Measurements from ENCODE around the gene ZMYND8.
A peak's percentile ranks its signal among the peaks of the same experiment; 100 is the strongest.
"Not testable (repeated sequence)": the region's sequence is repeated elsewhere in the genome, so short reads cannot be mapped to it uniquely, and the experiment has no call there.

The ZMYND8 gene

DNA sequence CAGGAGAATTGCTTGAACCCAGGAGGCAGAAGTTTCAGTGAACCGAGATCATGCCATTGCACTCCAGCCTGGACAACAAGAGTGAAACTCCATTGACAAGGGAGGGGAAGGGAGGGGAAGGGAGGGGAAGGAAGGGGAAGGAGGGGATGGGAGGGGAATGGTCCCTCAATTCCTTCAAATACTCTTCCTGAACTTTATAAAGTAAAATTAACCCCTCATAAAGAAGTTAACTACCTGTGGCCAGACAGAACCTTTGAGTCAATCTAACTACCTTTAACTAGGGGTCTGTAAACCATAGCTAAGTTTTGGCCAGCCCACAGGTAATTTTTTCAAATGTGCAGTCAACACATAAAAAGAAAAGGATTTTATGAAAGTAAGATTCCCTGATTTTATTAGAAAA is 131.0 kb downstream of the ZMYND8 start:
- DNase-seq (ENCODE audit: low spot score): no peak

DNA sequence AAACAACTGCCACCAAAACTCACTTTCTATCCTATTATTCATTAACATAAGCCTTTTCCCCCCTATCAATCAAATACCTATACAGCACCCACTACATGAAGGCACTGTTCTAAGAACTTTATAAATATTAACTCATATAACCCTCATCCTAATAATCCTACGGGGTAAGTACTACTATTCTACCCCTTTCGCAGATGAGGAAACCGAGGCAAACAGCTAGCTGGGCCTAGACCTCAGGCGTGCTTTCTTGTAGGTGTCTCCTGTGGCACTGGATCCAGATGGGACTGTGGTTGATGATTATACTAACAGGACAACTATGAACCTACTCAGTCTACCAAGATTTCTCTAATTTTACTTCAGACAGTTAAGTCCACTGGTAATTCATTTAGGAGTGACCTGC is 131.6 kb downstream of the ZMYND8 start:
- DNase-seq (ENCODE audit: low spot score): no peak

DNA sequence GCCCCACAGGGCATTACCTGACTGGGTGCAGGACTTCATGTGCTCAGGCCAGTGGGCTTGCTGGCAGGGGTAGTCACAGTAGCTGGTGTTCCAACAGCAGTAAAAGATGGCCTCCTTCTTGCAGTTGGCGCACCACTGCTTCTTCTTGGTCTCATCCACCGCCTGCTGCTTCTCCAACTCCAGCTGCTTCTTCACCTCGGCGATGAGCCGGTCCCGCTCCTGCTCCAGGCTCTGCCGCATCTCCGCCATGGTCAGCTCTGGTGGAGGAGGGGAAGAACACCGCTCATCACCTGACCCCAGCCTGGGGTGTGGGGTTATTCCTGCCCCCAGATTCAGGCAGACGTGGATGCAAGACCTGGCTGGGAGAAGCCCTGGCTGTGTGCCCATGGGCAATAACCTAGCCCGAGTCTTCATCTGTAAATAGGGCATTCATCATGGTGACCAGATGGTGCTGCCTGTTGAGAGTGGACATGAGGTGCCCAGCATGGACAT is 132.2 kb downstream of the ZMYND8 start:
- DNase-seq (ENCODE audit: low spot score): no peak

DNA sequence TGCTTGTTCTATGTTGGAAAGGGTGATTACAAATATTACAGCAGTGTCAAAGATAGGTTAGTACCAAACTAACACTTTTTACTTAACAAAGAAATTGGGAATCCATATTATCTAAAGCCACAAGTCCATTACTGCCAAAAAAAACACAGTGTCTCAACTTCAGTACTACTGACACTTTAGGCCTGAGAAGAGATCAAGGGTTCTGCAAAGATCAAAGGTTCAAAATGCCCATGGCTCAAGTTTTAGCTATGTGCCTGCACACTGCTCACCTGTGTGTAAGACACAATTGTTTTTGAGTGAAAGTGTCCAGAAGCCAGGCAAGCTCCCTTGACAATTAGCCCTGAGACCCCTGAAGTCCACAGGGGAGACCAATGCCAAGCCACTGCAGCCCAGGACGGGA is 132.6 kb downstream of the ZMYND8 start:
- no peak for DNase-seq (ENCODE audit: low spot score)

DNA sequence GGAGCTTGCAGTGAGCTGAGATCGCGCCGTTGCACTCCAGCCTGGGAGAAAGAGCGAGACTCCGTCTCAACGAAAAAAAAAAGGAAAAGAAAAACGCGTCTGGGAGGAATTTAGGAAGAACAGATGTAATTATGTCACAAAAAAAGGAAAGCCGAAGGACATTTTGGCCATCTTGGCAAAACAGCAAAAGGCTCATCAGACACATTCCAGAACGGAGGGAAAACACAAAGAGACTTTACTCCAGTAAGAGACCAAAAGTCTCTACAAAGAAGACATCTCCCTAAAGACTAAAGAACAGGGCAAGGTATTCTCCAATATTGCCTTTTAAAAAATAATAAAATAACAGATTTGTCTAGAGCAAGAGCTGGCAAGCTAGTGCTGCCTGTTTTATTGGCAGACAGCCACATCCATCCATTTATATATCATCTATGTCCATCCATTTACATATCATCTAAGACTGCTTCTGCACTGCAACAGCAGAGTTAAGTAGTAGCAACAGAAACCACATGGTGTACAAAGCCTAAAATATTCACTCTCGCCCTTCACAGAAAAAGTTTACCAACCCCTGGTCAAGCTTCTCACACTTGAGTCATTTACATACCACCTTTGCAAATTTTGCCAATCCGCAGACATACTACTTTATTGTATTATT is 133.9 kb downstream of the ZMYND8 start:
- no peak for DNase-seq (ENCODE audit: low spot score)

DNA sequence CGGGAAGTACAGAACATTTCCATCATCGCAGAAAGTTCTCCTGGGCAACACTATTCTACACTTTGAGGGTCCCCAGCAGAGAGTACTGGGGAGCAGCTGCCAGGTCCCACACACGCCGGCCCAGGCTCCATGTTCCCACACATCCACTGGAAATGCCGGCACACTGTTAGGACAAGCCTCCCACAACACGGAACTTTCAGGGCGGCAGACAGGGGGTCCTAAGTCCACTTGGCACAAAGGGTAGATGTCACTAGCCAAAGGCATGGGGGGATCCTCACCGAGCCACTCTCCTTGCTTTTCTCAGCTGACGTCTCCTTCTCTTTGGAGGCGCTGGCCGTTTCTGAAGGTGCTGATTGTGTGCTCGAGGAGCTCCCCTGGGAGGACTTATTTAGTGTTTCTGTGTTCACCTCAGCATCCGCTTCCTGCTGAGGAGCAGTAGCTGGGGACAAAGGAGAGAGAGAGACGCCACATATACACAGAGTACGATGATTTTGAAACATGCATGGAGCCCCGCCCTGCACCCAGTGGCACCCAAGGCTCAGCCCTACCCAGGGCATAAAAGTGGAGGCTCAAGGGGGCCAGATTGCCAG is 135.4 kb downstream of the ZMYND8 start:
- no peak for DNase-seq (ENCODE audit: low spot score)

DNA sequence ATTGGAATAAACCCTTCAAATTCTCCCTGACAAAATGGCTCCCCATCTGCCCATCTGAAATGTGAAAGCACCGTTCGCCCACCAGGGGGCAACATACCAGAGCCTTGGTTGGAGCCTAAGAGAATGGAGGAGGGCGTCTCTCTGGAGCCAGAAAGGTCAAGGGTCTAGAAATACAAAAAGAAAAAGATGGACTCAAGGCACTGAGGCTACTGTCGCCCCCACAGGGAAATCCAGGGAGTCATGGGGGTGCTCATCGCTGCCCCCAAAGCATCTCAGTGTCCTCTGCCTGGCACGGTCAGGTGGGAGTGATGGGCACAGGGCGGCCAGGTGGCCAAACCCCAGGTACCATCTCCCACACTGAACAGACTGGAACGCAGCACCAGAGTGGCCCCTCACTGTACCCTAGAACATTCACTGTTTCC is 136.3 kb downstream of the ZMYND8 start:
- peak; percentile 30 for DNase-seq (ENCODE audit: low spot score)

DNA sequence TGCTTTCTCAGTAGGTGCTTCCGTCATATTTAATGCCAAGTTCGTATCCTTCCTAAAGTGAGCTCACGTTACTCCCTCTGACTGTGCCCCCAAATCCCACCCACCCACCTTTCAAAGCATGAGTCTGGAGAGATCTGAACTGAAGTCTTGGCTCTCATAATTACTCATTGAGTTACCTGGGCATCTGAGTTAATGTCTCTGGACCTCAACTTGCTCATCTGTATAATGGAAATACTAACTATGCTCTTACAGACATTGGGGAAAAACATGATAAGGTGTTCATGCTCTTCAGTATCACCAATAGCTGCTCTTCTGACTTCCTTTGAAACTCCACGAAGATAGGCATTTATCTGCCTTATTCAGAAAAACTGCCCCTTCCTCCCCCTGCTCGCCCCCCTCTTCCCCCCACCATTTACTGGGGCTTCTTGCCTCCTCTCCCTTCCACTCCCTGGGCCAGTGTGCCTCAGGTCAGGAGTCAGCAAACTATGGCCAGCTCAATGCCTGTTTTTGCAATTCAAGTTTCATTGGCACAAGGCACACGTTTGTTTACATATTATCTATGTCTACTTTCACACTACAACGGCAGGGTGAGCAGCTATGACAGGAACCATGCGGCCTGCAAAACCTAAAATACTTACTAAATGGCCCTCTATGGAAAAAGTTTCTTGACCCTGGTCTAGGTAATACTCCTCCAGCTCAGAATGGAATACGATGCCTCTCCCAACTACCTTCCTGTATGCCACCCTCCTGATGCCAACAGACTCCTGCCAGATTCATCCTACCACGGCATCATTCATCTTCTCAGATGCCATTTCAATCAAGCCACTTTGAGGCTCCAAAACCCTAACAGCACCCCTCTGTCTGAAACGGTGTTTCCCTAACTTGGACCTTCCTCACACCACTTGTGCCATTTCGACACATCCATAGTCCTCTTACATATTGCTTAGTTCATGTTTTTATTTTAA is 138.7 kb downstream of the ZMYND8 start:
- no peak for DNase-seq (ENCODE audit: low spot score)

DNA sequence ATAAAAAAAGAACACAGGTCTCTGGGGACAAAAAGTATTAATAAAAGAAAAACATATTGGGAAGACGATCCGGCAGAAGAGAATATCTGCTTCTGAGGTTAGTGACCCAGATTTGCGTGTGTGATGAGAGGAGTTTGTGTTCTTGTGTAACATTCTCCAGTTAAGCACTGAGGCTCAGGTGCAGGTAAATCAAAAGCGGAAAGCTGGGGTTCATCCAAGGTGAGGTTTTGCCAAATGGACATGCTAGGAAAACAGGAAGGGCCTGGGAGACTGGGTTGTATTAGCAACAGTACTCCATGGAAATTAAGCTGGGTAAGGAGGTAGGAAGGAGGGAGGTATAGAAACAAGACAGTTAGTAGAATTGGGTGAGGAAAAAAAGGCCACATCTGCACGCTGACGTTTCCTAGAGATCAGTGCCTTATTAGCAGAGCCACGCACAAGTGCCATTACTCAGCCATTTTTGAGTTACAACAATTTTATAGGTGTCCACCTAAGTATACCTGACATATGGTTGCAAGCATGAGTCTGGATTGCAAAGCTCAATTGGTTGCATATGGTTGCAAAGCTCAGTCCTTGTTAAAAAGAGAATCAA is 139.6 kb downstream of the ZMYND8 start:
- DNase-seq (ENCODE audit: low spot score): no peak

DNA sequence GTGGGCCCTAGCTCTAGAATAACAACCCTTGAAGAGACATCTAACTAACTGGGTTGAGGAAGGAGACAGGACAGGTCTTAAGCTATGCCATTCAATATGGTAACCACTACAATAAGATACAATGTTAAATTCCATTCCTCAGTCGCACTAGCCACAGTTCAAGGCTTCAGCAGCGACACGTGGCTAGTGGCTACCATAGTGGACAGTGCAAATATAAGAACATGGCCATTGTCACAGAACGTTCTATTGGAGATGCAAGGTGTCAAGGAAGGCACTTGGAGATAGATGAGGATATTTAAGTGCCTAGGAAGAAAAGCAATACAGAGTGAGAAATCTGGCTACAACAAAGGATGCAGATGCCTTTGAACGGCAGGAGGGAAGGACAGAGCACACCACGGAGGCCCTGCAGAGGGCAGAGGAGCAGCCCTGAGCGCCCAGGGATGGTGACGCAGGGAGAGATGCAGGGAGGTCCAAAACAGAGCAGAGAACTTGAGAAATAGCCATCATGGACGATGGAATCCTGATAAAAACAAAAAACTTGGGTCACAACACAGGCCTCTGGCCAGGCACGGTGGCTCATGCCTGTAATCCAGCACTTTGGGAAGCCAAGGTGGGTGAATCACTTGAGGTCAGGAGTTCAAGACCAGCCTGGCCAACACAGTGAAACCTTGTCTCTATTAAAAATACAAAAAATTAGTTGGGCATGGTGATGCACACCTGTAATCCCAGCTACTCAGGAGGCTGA is 140.7 kb downstream of the ZMYND8 start:
- no peak for DNase-seq (ENCODE audit: low spot score)

DNA sequence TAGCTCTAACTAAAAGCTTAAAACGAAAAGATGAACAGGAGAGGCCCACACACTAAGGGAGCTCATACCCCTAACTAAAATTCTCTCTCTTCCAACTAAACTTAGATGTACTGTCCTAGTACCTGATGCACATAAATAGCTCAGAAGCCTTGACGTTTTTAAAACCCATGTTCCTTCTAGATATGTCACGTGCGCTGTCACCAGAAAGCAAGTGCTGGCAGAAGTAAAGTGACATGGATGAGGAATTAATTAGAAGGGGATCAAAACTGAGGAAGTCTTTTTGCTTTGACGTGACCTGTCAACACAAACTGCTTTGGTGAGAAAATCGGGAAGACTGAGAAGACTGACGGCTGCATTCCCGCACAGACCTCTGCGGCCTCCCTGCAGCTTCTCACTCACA is 142.5 kb downstream of the ZMYND8 start:
- no peak for DNase-seq (ENCODE audit: low spot score)

DNA sequence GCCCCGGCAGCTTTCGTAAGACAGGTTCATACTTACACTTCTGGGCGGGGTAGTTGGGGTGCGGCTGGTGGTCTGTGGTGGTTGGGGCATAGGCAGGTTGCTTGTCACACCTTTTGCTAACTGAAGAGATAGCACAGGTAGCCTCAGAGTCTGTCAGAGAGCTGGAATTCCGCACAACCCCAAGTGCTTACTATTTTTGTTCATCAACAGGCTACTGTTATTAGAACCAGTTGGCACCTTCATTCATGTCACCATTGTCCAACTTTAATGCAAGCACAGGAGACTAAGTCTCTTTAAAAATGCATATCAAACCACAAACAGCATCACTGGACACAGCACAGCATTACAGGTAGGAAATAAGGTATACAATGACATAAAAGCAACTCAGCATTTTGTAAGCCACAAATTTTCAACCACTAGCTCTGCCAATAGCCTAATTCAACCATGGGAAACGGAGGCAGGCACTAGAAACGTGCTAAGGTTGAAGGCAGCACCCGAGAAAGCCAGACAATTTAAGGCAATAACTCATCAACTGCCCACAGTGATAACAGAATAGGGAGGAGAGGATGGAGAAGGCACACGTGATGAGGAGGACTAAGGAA is 143.8 kb downstream of the ZMYND8 start:
- no peak for DNase-seq (ENCODE audit: low spot score)

DNA sequence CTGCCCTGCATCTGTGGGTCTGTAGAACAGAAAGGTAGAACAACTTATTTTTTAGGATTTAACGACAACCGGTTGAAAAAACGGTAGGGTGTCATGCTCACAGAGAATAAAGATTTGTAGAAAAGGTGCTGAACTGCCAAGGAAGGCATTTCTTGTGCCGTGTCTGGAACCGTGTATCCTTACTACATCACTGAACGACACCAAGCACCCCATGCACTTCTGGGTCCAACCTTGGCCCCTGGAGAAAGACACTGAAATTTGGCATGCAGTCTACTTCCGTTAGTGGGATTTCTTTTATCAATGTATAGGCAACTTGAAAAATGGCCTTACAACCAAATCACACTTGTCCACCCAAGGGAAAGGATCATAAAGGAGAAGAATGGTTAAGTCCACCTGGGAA is 145.5 kb downstream of the ZMYND8 start:
- no peak for DNase-seq (ENCODE audit: low spot score)

DNA sequence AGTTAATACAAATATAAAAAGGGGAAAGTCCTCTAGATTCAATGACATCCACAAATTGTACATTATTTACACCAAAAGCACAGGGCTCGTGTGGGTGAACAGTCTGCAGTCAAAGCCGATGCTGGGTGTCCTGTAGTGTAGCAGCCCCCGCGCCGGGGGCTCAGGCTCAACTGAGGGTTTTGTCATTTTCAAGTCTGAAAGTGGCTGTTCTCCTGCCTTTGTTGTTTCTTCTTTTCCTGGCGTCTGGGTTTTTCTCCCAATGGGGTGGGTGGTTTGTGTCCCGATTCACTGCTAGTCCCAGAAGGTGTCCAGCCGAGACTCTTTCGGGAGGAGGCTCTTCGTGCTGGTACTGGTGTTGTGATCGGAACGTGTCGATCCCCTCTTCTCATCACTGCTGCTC is 146.0 kb downstream of the ZMYND8 start:
- DNase-seq (ENCODE audit: low spot score): no peak

DNA sequence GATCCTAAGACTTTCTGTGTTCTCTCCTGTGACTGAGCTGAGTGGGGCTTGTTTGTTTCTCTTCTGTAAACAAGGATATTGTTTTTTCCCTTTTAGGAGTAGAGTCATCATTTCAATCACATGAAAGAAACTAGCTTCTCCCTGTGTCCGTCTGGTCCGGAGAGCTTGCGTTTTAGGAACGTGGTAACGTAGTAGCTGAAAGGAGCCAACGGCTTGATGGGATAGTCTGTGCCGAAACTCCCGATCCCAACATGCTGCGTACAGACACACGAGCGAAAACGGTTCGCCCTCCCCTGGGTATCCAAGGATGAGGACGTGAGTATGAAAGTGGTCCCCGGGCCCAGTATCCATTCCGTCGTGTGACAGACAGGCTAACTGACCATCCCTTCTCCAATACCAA is 146.5 kb downstream of the ZMYND8 start:
- no peak for DNase-seq (ENCODE audit: low spot score)

DNA sequence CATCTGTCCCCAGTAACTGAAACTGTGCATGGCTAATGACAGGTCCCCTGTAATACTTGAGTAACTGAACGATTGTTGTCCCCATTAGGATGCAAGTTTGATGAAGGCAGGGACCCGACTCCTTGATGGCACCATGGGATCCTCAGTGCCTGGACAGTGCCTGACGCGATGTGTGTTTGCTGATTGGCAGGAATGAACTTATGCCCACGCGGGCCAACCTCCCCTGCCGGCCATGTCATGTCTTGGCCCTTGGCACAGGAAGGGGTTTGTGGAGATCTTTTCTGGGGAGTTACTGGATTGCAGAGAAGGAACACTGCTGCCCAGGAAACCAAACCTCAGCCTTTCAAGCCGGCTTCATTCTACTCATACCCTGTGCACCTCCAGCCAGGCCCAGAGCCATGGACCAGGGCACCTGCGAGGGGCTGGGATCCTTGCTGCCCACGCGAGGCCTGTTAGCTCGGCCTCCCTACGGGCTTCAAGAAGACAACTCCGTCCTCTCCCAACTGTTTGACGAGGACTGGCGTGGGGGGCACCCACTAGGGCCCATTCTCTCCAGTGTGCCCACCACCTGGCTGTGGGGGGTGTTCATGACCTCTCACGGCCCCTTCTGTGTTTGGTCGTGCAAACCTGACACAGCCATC is 147.8 kb downstream of the ZMYND8 start:
- DNase-seq (ENCODE audit: low spot score): no peak

DNA sequence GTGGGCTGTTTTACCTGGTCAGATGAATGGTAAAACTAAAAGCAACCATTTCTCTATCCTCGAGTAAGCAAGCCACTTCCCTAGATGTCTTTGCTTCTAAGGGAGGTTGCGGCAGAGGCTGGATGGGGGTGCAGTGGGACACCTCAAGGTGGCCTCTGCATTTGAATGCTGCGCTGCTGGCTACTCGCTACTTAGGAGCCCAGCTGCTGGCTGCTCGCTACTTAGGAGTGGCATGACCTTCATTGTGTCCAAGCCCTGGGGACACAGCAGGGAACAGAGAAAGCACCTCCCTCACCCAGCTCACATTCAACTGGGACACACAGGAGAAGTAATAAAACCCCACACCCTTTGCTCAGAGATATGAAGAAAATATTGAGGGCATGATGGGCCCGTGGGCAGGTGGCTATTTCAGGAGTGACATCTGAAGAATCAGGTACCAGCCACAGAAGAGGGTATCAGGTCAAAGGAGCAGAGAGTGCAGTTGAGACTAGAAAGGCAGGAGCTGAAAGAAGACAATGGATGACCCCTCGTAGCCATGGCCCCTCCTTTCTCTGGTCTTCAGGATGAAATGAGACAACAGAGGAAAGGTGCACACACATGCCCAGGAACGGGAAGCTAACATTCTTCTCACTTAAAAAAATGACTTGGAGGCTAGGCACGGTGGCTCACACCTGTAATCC is 149.4 kb downstream of the ZMYND8 start:
- DNase-seq (ENCODE audit: low spot score): no peak

DNA sequence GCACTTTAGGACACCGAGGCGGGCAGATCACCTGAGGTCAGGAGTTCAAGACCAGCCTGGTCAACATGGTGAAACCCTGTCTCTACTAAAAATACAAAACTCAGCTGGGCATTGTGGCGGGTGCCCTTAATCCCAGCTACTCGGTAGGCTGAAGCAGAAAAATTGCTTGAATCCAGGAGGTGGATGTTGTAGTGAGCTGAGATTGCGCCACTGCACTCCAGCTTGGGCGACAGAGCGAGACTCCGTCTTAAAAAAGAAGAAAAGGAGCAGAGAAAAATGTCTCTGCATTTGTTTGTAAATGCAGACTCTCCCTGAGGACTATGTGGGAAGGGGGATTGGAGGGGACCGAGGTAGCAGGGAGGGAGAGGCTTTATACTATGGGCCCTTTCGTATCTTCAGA is 149.9 kb downstream of the ZMYND8 start:
- not testable (repeated sequence) for DNase-seq (ENCODE audit: low spot score)

DNA sequence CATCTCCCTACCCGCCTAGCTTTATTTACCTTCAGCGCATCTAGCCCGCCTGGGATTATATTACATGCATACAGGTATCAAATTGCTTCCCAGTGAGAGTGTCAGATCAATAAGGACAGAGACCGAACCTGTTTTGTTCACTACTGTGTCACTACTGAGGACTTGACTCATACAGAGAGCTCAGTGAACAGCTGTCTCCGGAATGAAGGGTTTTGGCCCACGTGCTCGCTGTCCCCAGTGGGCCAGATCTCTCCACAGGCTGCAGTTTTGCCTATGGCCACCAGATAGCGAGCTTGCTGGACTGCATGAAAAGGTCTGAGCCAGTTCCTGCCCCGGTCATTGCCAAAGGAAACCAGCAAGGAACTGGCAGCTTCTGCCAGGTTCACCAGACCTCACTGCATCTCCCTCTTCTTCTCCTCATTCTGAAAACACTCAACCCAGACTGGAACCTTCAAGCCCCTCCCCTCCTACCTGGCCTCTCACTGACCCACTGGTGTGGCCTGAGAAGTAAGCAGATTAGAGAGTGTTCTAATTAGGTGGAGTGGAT is 150.8 kb downstream of the ZMYND8 start:
- DNase-seq (ENCODE audit: low spot score): no peak

DNA sequence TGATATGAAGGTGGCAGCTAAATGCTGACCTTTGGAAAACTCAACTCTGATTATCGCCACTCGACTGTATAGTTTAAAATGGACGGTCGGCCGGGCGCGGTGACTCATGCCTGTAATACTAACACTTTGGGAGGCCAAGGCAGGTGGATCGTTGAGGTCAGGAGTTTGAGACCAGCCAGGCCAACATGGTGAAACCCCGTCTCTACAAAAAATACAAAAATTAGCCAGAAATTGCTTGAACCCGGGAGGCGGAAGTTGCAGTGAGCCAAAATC is 151.7 kb downstream of the ZMYND8 start:
- DNase-seq (ENCODE audit: low spot score): not testable (repeated sequence)
